ENCODE measurements around the gene MRPL24. TPM values are rescaled to one million over a fixed set of nuclear protein-coding genes. Genes with fewer than 3 reads are reported as not detected.

MRPL24 gene
- total and polyA plus RNA-seq, 10 donors: 15.2 to 83.5 (median 41.0) TPM

DNA sequence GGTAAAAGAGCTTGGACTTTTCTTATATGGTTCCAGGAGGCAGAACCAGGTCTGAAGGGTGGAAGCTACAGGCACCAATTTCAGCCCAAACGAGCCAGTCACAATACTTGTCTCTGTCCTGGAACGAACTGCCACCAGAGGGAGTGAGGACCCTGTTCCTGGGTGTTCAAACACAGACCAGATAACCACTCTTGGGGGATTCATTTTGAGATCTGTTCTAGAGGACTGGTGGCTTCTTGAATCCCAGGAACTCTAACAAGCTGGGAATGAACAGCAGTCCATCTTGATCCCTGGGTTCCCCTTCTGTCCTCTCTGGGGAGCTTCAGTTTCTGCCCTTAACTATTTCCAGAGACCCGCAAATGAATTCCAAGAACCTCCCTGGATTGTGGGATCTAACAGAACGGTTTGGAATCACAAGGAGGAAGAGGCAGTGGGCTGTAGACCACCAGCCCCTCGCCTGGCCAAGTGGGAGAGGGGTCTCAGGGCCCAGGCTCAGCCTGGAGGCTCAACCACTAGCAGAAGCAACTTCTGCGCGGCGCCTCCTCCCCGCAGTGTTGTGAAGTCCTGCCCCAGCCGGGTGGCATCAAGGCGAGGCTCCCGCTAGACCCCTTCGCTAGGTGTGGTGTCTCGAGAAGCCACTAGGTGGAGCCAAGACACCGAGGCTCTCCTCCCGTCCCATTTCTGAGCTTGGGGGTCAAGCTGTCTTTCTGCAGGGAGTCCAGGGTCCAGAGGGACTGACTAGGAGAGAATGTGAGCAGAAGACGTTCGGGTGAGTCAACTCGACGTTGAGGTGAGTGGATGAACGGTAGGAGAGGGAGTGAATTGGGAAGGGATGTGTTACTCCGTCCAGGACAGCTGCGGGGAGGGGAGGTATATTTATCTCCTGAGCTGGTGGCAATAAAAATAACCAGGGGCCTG, 51.6 kb downstream of the MRPL24 start:
- H3K27ac ChIP-seq: no peak overlapping the region
- intact Hi-C loops (cut with DNase I; ENCODE audit: low total_unique reads): loop anchor here (2.0 kb wide), 1 partner anchor 38 kb away; no protein-coding TSS in a partner anchor
- TF ChIP-seq POLR2AphosphoS5 (IDR thresholded peaks at IDR 0.05) (peak; percentile 9 to 44 (median 33)), POLR2A (IDR thresholded peaks at IDR 0.05) (no peak)
- TF ChIP-seq, protein P1, sequence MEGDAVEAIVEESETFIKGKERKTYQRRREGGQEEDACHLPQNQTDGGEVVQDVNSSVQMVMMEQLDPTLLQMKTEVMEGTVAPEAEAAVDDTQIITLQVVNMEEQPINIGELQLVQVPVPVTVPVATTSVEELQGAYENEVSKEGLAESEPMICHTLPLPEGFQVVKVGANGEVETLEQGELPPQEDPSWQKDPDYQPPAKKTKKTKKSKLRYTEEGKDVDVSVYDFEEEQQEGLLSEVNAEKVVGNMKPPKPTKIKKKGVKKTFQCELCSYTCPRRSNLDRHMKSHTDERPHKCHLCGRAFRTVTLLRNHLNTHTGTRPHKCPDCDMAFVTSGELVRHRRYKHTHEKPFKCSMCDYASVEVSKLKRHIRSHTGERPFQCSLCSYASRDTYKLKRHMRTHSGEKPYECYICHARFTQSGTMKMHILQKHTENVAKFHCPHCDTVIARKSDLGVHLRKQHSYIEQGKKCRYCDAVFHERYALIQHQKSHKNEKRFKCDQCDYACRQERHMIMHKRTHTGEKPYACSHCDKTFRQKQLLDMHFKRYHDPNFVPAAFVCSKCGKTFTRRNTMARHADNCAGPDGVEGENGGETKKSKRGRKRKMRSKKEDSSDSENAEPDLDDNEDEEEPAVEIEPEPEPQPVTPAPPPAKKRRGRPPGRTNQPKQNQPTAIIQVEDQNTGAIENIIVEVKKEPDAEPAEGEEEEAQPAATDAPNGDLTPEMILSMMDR (IDR thresholded peaks at IDR 0.05 in 8 of 11, conservative IDR thresholded peaks at IDR 0.05 in 3 of 11): peak; percentile 88 to 97 (median 91)
- peaks cover 0 to 99% (median 47%) of the 10 kb centered on the region in 7 donors for H3K27me3 ChIP-seq (replicated peaks in 1 of 7)
- H3K36me3 ChIP-seq: no peaks in the 10 kb centered on the region
- no peaks in the 10 kb centered on the region for H3K9me3 ChIP-seq
- 2 to 4% (median 2%) methylated on average over 17 to 23 of the region's 23 CpGs for WGBS, 5 donors
- H3K4me3 ChIP-seq: peak overlapping the region in 1 of 8 donors; percentile 8
- peak; percentile 91 for DNase-seq
- H3K4me1 ChIP-seq: peaks cover 5 to 51% (median 33%) of the 10 kb centered on the region in 6 donors

Other genes starting within 250 kb of the MRPL24 start
- 100 to 1,000 TPM in 1 of 7 donors, 10 to 100 TPM in 6; 56.0 to 103 (median 71.4) TPM for gene MEF2D, start 240.3 kb downstream of the MRPL24 start, total RNA-seq
- gene MEF2D, start 240.3 kb downstream of the MRPL24 start, polyA plus RNA-seq: 10 to 100 TPM in 1 of 3 donors, 1 to 10 TPM in 2; 7.4 to 22.5 (median 7.6) TPM
- gene IQGAP3, start 168.5 kb downstream of the MRPL24 start, total RNA-seq: 1 to 10 TPM in 3 of 7 donors, under 1 TPM in 4; 0.43 to 2.2 (median 0.86) TPM
- under 1 TPM; 0.24 to 0.47 (median 0.35) TPM for gene IQGAP3, start 168.5 kb downstream of the MRPL24 start, polyA plus RNA-seq
- 1 to 10 TPM; 2.3 to 6.4 (median 4.3) TPM for gene TTC24, start 161.4 kb downstream of the MRPL24 start, total RNA-seq
- 1 to 10 TPM; 2.7 to 5.0 (median 2.8) TPM for gene TTC24, start 161.4 kb downstream of the MRPL24 start, polyA plus RNA-seq
- gene NAXE, start 149.3 kb downstream of the MRPL24 start, total RNA-seq: 10 to 100 TPM; 34.7 to 50.5 (median 48.3) TPM
- 10 to 100 TPM; 48.1 to 74.7 (median 54.8) TPM for gene NAXE, start 149.3 kb downstream of the MRPL24 start, polyA plus RNA-seq
- gene GPATCH4, start 139.6 kb downstream of the MRPL24 start, total RNA-seq: 10 to 100 TPM; 14.9 to 49.6 (median 26.2) TPM
- 10 to 100 TPM; 12.3 to 25.4 (median 13.8) TPM for gene GPATCH4, start 139.6 kb downstream of the MRPL24 start, polyA plus RNA-seq
- 1 to 10 TPM in 1 of 7 donors, under 1 TPM in 2, not detected in 4; 0.20 to 1.1 (median 0.46) TPM for gene HAPLN2, start 121.7 kb downstream of the MRPL24 start, total RNA-seq
- gene HAPLN2, start 121.7 kb downstream of the MRPL24 start, polyA plus RNA-seq: under 1 TPM; 0.22 to 0.80 (median 0.27) TPM
- gene BCAN, start 99.0 kb downstream of the MRPL24 start, total RNA-seq: not detected
- under 1 TPM in 2 of 3 donors, not detected in 1; 0.10 to 0.11 TPM for gene BCAN, start 99.0 kb downstream of the MRPL24 start, polyA plus RNA-seq
- 100 to 1,000 TPM in 2 of 7 donors, 10 to 100 TPM in 5; 36.0 to 146 (median 58.3) TPM for gene NES, start 63.7 kb downstream of the MRPL24 start, total RNA-seq
- gene NES, start 63.7 kb downstream of the MRPL24 start, polyA plus RNA-seq: 10 to 100 TPM in 1 of 3 donors, 1 to 10 TPM in 2; 4.3 to 39.5 (median 6.7) TPM
- gene CRABP2, start 35.5 kb downstream of the MRPL24 start, total RNA-seq: 10 to 100 TPM in 1 of 7 donors, 1 to 10 TPM in 6; 1.2 to 13.1 (median 3.8) TPM
- 1 to 10 TPM; 1.2 to 5.3 (median 1.8) TPM for gene CRABP2, start 35.5 kb downstream of the MRPL24 start, polyA plus RNA-seq
- gene METTL25B, start 12.6 kb downstream of the MRPL24 start, total RNA-seq: 10 to 100 TPM; 23.2 to 41.1 (median 32.4) TPM
- gene METTL25B, start 12.6 kb downstream of the MRPL24 start, polyA plus RNA-seq: 10 to 100 TPM; 33.0 to 43.8 (median 42.9) TPM
- 10 to 100 TPM; 24.0 to 46.7 (median 33.8) TPM for gene ISG20L2, start 12.3 kb downstream of the MRPL24 start, total RNA-seq
- gene ISG20L2, start 12.3 kb downstream of the MRPL24 start, polyA plus RNA-seq: 10 to 100 TPM in 1 of 3 donors, 1 to 10 TPM in 2; 6.6 to 14.4 (median 9.8) TPM
- gene HDGF, start 10.6 kb upstream of the MRPL24 start, total RNA-seq: 100 to 1,000 TPM in 4 of 7 donors, 10 to 100 TPM in 3; 80.9 to 143 (median 110) TPM
- 100 to 1,000 TPM in 1 of 3 donors, 10 to 100 TPM in 2; 48.8 to 100 (median 66.0) TPM for gene HDGF, start 10.6 kb upstream of the MRPL24 start, polyA plus RNA-seq
- gene PRCC, start 26.4 kb upstream of the MRPL24 start, total RNA-seq: 10 to 100 TPM; 45.4 to 64.6 (median 57.9) TPM
- gene PRCC, start 26.4 kb upstream of the MRPL24 start, polyA plus RNA-seq: 10 to 100 TPM; 39.1 to 55.9 (median 52.5) TPM
- 10 to 100 TPM; 10.4 to 22.1 (median 15.1) TPM for gene SH2D2A, start 75.8 kb upstream of the MRPL24 start, total RNA-seq
- gene SH2D2A, start 75.8 kb upstream of the MRPL24 start, polyA plus RNA-seq: 1 to 10 TPM; 3.6 to 5.6 (median 5.2) TPM
- gene INSRR, start 118.0 kb upstream of the MRPL24 start, total RNA-seq: under 1 TPM in 3 of 7 donors, not detected in 4; 0.09 TPM
- gene INSRR, start 118.0 kb upstream of the MRPL24 start, polyA plus RNA-seq: under 1 TPM in 1 of 3 donors, not detected in 2; under 0.01 TPM
- gene NTRK1, start 119.8 kb upstream of the MRPL24 start, total RNA-seq: 1 to 10 TPM in 1 of 7 donors, under 1 TPM in 3, not detected in 3; 0.18 to 1.4 (median 0.48) TPM
- gene NTRK1, start 119.8 kb upstream of the MRPL24 start, polyA plus RNA-seq: under 1 TPM in 2 of 3 donors, not detected in 1; 0.09 to 0.22 TPM
- gene PEAR1, start 152.6 kb upstream of the MRPL24 start, total RNA-seq: 10 to 100 TPM; 16.1 to 28.3 (median 24.2) TPM
- gene PEAR1, start 152.6 kb upstream of the MRPL24 start, polyA plus RNA-seq: 1 to 10 TPM; 1.4 to 6.2 (median 2.6) TPM
- gene LRRC71, start 179.5 kb upstream of the MRPL24 start, total RNA-seq: under 1 TPM in 3 of 7 donors, not detected in 4; 0.13 to 0.47 (median 0.23) TPM
- gene LRRC71, start 179.5 kb upstream of the MRPL24 start, polyA plus RNA-seq: under 1 TPM; 0.03 to 0.51 (median 0.43) TPM

All from spleen (tissue), 11 donors.